ENCODE data around the gene RERE.
"Not testable (repeated sequence)": the region's sequence is repeated elsewhere in the genome, so short reads cannot be mapped to it uniquely, and the experiment has no call there.

The RERE gene

DNA sequence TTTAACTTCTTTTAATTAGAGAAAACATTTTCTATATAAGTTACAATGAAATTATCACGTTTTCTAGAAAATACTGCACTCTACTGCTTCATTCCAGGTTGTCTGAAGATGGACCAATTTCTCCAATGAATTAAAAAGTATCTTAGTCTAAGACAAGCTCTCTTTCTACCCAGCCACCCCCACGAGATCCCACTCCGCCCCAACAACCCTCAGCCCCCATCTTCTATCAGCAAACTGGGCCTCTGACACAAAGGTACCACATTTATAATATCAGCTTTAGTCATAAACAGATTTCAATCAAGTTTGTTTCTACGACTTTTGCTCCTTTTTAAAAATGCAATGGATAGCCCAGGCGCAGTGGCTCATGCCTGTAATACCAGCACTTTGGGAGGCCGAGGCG is 117.8 kb downstream of the RERE start:
- Histone ChIP-seq H3K4me3 (no peak overlapping the region), H3K36me3 (ENCODE audit: insufficient read depth, low read length) (no peaks in the 10 kb centered on the region), H3K27ac (no peak overlapping the region), H3K9me3 (ENCODE audit: low read depth, low read length) (no peaks in the 10 kb centered on the region), H3K9ac (ENCODE audit: insufficient read length) (no peak overlapping the region)
- TF ChIP-seq POLR2AphosphoS5 (IDR thresholded peaks at IDR 0.05; ENCODE audit: borderline replicate concordance, low read depth, low read length) (no peak), FOXP2 (optimal IDR thresholded peaks at IDR 0.05; ENCODE audit: control extremely low read depth, extremely low read length, insufficient read depth) (no peak), EZH2 (IDR thresholded peaks at IDR 0.05) (no peak)
- no peak for DNase-seq (ENCODE audit: low read depth, low spot score)

DNA sequence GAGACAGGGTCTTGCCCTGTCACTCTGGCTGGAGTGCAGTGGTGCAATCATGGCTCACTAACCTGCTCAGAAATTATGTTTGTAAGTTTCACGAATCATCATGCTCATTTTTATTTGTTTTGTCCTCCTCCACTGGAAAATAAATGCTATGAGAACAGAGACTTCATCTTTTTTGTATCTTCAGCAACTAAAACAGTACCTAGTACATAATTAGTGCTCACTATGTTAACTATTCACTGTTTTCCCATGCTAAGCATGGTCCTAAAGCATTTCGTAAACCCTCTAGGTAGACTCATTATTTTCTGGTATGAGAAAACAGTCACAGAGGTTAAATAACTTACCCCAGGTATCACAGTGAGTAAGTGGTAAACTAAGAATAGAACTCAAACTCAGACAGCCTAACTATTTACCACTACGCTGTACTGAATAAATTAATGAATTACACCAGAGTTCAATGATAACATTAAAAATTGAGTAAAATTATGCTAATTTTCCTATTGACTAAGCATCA is 118.4 kb downstream of the RERE start:
- no peak for DNase-seq (ENCODE audit: low read depth, low spot score)
- TF ChIP-seq EZH2 (IDR thresholded peaks at IDR 0.05), result no peak
- no peak for TF ChIP-seq FOXP2 (optimal IDR thresholded peaks at IDR 0.05; ENCODE audit: control extremely low read depth, extremely low read length, insufficient read depth)
- TF ChIP-seq POLR2AphosphoS5 (IDR thresholded peaks at IDR 0.05; ENCODE audit: borderline replicate concordance, low read depth, low read length), result no peak
- Histone ChIP-seq H3K27ac (no peak overlapping the region), H3K9me3 (ENCODE audit: low read depth, low read length) (no peaks in the 10 kb centered on the region), H3K4me3 (no peak overlapping the region), H3K36me3 (ENCODE audit: insufficient read depth, low read length) (no peaks in the 10 kb centered on the region), H3K9ac (ENCODE audit: insufficient read length) (no peak overlapping the region)

DNA sequence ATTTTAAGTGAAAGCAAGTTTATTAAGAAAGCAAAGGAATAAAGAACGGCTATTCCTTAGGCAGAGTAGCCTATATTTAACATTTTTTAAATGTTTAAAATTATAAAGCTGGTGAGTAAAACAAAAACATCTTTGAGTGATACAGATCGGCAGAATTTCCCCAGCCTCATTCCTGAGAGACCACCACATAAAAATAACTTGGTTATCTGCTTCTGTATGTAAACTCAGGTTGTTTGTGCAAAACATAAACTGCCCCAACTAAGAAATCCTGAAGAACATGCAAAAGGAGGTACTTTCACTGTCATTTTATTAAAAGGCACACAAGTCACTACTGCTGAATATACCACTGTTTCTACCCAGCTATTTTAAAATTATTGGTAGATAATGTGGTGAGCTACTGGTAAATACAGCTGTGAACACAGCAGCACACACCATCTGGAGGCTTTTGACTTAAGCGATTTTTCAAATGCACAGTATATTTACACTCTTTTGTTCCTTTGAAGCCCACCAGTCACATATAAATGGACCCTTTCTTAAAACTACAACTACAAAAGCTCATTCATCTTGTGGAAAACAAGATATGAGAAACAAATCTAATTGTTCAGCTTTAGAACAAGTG is 119.3 kb downstream of the RERE start:
- H3K4me3 ChIP-seq, result no peak overlapping the region
- H3K9ac ChIP-seq (ENCODE audit: insufficient read length), result no peak overlapping the region
- no peak overlapping the region for H3K27ac ChIP-seq
- no peak for DNase-seq (ENCODE audit: low read depth, low spot score)
- no peaks in the 10 kb centered on the region for H3K9me3 ChIP-seq (ENCODE audit: low read depth, low read length)
- TF ChIP-seq POLR2AphosphoS5 (IDR thresholded peaks at IDR 0.05; ENCODE audit: borderline replicate concordance, low read depth, low read length) (no peak), EZH2 (IDR thresholded peaks at IDR 0.05) (no peak), FOXP2 (optimal IDR thresholded peaks at IDR 0.05; ENCODE audit: control extremely low read depth, extremely low read length, insufficient read depth) (no peak)
- no peaks in the 10 kb centered on the region for H3K36me3 ChIP-seq (ENCODE audit: insufficient read depth, low read length)

DNA sequence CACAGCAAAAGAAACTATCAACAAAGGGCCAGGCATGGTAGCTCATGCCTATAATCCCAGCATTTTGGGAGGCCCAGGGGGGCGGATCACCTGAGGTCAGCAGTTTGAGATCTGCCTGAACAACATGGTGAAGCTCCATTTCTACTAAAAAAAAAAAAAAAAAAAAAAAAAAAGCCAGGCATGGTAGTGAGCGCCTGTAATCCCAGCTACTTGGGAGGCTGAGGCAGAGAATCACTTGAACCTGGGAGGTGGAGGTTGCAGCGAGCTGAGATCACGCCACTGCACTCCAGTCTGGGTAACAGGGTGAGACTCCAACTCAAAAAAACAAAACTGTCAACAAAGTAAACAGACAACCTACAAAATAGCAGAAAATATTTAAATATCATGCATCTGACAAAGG is 122.0 kb downstream of the RERE start:
- not testable (repeated sequence) for H3K9ac ChIP-seq (ENCODE audit: insufficient read length); DNase-seq (ENCODE audit: low read depth, low spot score); H3K4me3 ChIP-seq; H3K27ac ChIP-seq; H3K9me3 ChIP-seq (ENCODE audit: low read depth, low read length); H3K36me3 ChIP-seq (ENCODE audit: insufficient read depth, low read length)

DNA sequence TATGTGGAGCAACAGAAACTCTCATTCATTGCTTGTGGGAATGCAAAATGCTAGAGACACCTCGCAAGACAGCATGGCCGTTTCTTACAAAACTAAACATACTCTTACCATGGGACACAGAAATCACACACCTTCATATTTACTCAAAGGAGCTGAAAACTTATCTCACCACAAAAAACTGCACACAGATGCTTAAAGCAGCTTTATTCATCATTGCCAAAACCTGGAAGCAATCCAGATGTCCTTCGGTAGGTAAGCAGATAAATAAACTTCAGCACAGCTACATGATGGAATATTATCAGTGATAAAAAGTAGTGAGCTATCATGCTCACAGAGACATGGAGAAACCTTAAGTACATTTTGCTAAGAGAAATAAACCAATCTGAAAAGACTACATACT is 124.3 kb downstream of the RERE start:
- DNase-seq (ENCODE audit: low read depth, low spot score), result no peak
- Histone ChIP-seq H3K9me3 (ENCODE audit: low read depth, low read length) (no peaks in the 10 kb centered on the region), H3K36me3 (ENCODE audit: insufficient read depth, low read length) (no peaks in the 10 kb centered on the region), H3K27ac (no peak overlapping the region), H3K9ac (ENCODE audit: insufficient read length) (no peak overlapping the region), H3K4me3 (no peak overlapping the region)
- TF ChIP-seq FOXP2 (optimal IDR thresholded peaks at IDR 0.05; ENCODE audit: control extremely low read depth, extremely low read length, insufficient read depth) (no peak), EZH2 (IDR thresholded peaks at IDR 0.05) (no peak), POLR2AphosphoS5 (IDR thresholded peaks at IDR 0.05; ENCODE audit: borderline replicate concordance, low read depth, low read length) (no peak)

DNA sequence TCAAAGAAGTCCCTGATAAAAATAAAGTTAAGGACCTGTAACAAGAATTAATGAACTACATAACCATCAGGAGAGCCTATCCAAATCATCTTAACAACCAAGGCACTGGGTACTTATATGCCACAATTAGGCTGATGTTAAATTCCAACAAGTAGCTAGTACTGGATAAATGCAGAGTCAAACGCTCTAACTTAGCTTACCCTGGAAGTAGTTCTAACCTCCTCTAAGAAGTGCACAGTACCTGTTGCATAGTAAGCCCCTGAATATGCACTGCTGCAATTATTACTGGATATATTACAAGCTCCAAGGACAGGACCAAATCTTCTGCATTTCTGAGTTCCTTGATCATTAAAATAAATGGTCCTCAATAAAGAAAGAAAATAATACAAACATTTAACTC is 125.8 kb downstream of the RERE start:
- Histone ChIP-seq H3K36me3 (ENCODE audit: insufficient read depth, low read length) (no peaks in the 10 kb centered on the region), H3K9me3 (ENCODE audit: low read depth, low read length) (no peaks in the 10 kb centered on the region), H3K27ac (no peak overlapping the region), H3K9ac (ENCODE audit: insufficient read length) (no peak overlapping the region), H3K4me3 (no peak overlapping the region)
- no peak for DNase-seq (ENCODE audit: low read depth, low spot score)
- TF ChIP-seq FOXP2 (optimal IDR thresholded peaks at IDR 0.05; ENCODE audit: control extremely low read depth, extremely low read length, insufficient read depth) (no peak), EZH2 (IDR thresholded peaks at IDR 0.05) (no peak), POLR2AphosphoS5 (IDR thresholded peaks at IDR 0.05; ENCODE audit: borderline replicate concordance, low read depth, low read length) (no peak)

DNA sequence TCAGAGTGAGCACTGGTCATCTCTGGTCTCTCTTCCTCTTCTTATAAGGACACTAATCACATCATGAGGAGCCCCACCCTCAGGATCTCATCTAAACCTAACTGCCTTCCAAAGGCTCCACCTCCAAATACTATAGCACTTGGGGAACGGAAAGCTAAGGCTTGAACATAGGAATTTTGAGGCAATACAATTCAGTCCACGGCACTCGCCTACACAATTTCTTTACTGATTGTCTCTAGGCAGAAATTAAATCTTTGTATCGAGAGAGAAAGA is 127.3 kb downstream of the RERE start:
- Histone ChIP-seq H3K9ac (ENCODE audit: insufficient read length) (no peak overlapping the region), H3K36me3 (ENCODE audit: insufficient read depth, low read length) (no peaks in the 10 kb centered on the region), H3K4me3 (no peak overlapping the region), H3K9me3 (ENCODE audit: low read depth, low read length) (no peaks in the 10 kb centered on the region), H3K27ac (no peak overlapping the region)
- no peak for TF ChIP-seq EZH2 (IDR thresholded peaks at IDR 0.05)
- TF ChIP-seq POLR2AphosphoS5 (IDR thresholded peaks at IDR 0.05; ENCODE audit: borderline replicate concordance, low read depth, low read length), result no peak
- TF ChIP-seq FOXP2 (optimal IDR thresholded peaks at IDR 0.05; ENCODE audit: control extremely low read depth, extremely low read length, insufficient read depth), result no peak
- DNase-seq (ENCODE audit: low read depth, low spot score), result no peak

DNA sequence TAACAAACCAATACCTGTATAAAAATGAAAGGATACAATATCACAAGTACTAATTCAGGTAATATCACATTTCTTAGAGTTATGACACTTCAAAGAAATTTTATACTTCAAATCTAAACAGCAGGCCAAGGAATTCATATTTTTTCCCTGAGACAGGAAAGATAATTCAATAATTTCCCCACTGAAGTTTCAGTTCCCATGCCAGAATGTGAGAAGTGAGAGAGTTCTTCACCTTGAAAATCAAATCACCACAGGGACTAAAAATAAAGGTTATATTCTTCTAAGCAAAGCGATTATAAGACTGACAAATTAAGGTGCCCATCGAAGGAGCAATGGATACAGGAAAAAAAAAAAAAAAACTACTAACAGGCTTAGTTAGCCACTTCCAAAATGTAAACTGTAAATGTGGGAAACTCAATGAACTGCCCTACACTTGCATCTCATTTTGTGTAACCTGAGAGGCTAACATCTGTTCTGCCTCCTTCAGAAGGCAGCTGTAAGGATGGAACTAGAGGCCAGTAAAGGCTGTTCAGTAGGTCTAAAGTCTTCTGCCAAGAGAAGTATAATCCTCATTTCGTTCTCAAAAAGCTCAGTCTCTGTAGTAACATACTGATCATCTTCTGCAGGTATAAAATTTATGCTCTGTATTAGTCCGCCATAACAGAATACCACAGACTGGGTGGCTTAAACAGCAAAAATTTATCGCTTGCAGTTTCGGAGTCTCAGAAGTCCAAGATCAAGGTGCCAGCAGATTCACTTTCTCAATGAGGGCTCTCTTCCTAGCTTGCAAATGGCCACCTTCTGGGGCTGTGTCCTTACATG is 127.8 kb downstream of the RERE start:
- H3K9ac ChIP-seq (ENCODE audit: insufficient read length), result no peak overlapping the region
- DNase-seq (ENCODE audit: low read depth, low spot score), result no peak
- no peak overlapping the region for H3K27ac ChIP-seq
- no peaks in the 10 kb centered on the region for H3K36me3 ChIP-seq (ENCODE audit: insufficient read depth, low read length)
- TF ChIP-seq POLR2AphosphoS5 (IDR thresholded peaks at IDR 0.05; ENCODE audit: borderline replicate concordance, low read depth, low read length) (no peak), FOXP2 (optimal IDR thresholded peaks at IDR 0.05; ENCODE audit: control extremely low read depth, extremely low read length, insufficient read depth) (no peak), EZH2 (IDR thresholded peaks at IDR 0.05) (no peak)
- no peaks in the 10 kb centered on the region for H3K9me3 ChIP-seq (ENCODE audit: low read depth, low read length)
- H3K4me3 ChIP-seq, result no peak overlapping the region

Data from SK-N-MC (cell line).